ENCODE data around the gene TNIK.

TNIK gene

GRCh38 chr3:171487382-171487781, 27.2 kb upstream of the TNIK start:
- peaks cover 9% of the 10 kb centered on the region for H3K4me1 ChIP-seq (ENCODE audit: insufficient read depth, low read length, poor library complexity, severe bottlenecking)
- no peaks in the 10 kb centered on the region for H3K9me2 ChIP-seq (replicated peaks; ENCODE audit: low read depth, low read length)
- H3K79me2 ChIP-seq (ENCODE audit: insufficient read depth, low read length), result no peaks in the 10 kb centered on the region
- no peaks in the 10 kb centered on the region for H3F3A ChIP-seq (ENCODE audit: low read depth)
- no peaks in the 10 kb centered on the region for H3K36me3 ChIP-seq (ENCODE audit: insufficient read depth, low read length)
- no peak overlapping the region for H3K9ac ChIP-seq (ENCODE audit: low read depth, low read length, poor library complexity, severe bottlenecking)
- H4K20me1 ChIP-seq (ENCODE audit: insufficient read depth, low read length, poor library complexity, severe bottlenecking), result no peaks in the 10 kb centered on the region
- no peaks in the 10 kb centered on the region for H3K9me3 ChIP-seq (ENCODE audit: insufficient read depth, low read depth, low read length)
- no peak overlapping the region for H2AFZ ChIP-seq (ENCODE audit: low read length)
- no peak overlapping the region for H3K4me3 ChIP-seq (ENCODE audit: low read length, poor library complexity, severe bottlenecking)
- TF ChIP-seq CTCF (conservative IDR thresholded peaks at IDR 0.05; ENCODE audit: low read length) (no peak), EZH2phosphoT487 (IDR thresholded peaks at IDR 0.05; ENCODE audit: borderline replicate concordance) (no peak)
- no peaks in the 10 kb centered on the region for H3K27me3 ChIP-seq (ENCODE audit: insufficient read depth, low read length, poor library complexity, severe bottlenecking)
- H3K4me2 ChIP-seq (ENCODE audit: low read depth, low read length, poor library complexity, severe bottlenecking), result no peak overlapping the region

- no peaks in the 10 kb centered on the region for H3K36me3 ChIP-seq (ENCODE audit: insufficient read depth, low read length)
- H3K4me3 ChIP-seq (ENCODE audit: low read length, poor library complexity, severe bottlenecking), result no peak overlapping the region
- H3K4me2 ChIP-seq (ENCODE audit: low read depth, low read length, poor library complexity, severe bottlenecking), result no peak overlapping the region
- TF ChIP-seq EZH2phosphoT487 (IDR thresholded peaks at IDR 0.05; ENCODE audit: borderline replicate concordance) (no peak), CTCF (conservative IDR thresholded peaks at IDR 0.05; ENCODE audit: low read length) (no peak)
- H4K20me1 ChIP-seq (ENCODE audit: insufficient read depth, low read length, poor library complexity, severe bottlenecking), result no peaks in the 10 kb centered on the region
- H3K27me3 ChIP-seq (ENCODE audit: insufficient read depth, low read length, poor library complexity, severe bottlenecking), result no peaks in the 10 kb centered on the region
- H3F3A ChIP-seq (ENCODE audit: low read depth), result no peaks in the 10 kb centered on the region
- no peaks in the 10 kb centered on the region for H3K79me2 ChIP-seq (ENCODE audit: insufficient read depth, low read length)
- no peak overlapping the region for H3K9ac ChIP-seq (ENCODE audit: low read depth, low read length, poor library complexity, severe bottlenecking)
- H3K9me3 ChIP-seq (ENCODE audit: insufficient read depth, low read depth, low read length), result no peaks in the 10 kb centered on the region
- no peak overlapping the region for H2AFZ ChIP-seq (ENCODE audit: low read length)
- H3K9me2 ChIP-seq (replicated peaks; ENCODE audit: low read depth, low read length), result no peaks in the 10 kb centered on the region
- H3K4me1 ChIP-seq (ENCODE audit: insufficient read depth, low read length, poor library complexity, severe bottlenecking), result no peaks in the 10 kb centered on the region
These were observed 25.1 kb upstream of the TNIK start for GRCh38 chr3:171485338-171485737.

GRCh38 chr3:171481011-171481410, 20.8 kb upstream of the TNIK start:
- H4K20me1 ChIP-seq (ENCODE audit: insufficient read depth, low read length, poor library complexity, severe bottlenecking), result no peaks in the 10 kb centered on the region
- H3K27me3 ChIP-seq (ENCODE audit: insufficient read depth, low read length, poor library complexity, severe bottlenecking), result no peaks in the 10 kb centered on the region
- no peaks in the 10 kb centered on the region for H3K9me2 ChIP-seq (replicated peaks; ENCODE audit: low read depth, low read length)
- no peaks in the 10 kb centered on the region for H3K36me3 ChIP-seq (ENCODE audit: insufficient read depth, low read length)
- TF ChIP-seq CTCF (conservative IDR thresholded peaks at IDR 0.05; ENCODE audit: low read length) (no peak), EZH2phosphoT487 (IDR thresholded peaks at IDR 0.05; ENCODE audit: borderline replicate concordance) (no peak)
- H3K4me3 ChIP-seq (ENCODE audit: low read length, poor library complexity, severe bottlenecking), result no peak overlapping the region
- H2AFZ ChIP-seq (ENCODE audit: low read length), result peak overlapping the region; percentile 66
- H3K79me2 ChIP-seq (ENCODE audit: insufficient read depth, low read length), result no peaks in the 10 kb centered on the region
- no peaks in the 10 kb centered on the region for H3K4me1 ChIP-seq (ENCODE audit: insufficient read depth, low read length, poor library complexity, severe bottlenecking)
- no peak overlapping the region for H3K4me2 ChIP-seq (ENCODE audit: low read depth, low read length, poor library complexity, severe bottlenecking)
- no peak overlapping the region for H3K9ac ChIP-seq (ENCODE audit: low read depth, low read length, poor library complexity, severe bottlenecking)
- no peaks in the 10 kb centered on the region for H3K9me3 ChIP-seq (ENCODE audit: insufficient read depth, low read depth, low read length)
- no peaks in the 10 kb centered on the region for H3F3A ChIP-seq (ENCODE audit: low read depth)

Data from Loucy (cell line).